GM21529 (cell line): ENCODE data around the gene APOLD1.
A peak's percentile ranks its signal among the peaks of the same experiment; 100 is the strongest.
"Not testable (repeated sequence)": the region's sequence is repeated elsewhere in the genome, so short reads cannot be mapped to it uniquely, and the experiment has no call there.

ENCODE experiments used
- ATAC-seq: cut with Tn5 transposase; IDR thresholded peaks from one replicate; pipeline ENCODE4 v1.9.1; 2021; ENCODE audit not compliant: unreplicated experiment

Gene APOLD1

GRCh38 chr12:12786351-12786705 lies 869 bp downstream of the APOLD1 start:
- no peak for ATAC-seq

DNA sequence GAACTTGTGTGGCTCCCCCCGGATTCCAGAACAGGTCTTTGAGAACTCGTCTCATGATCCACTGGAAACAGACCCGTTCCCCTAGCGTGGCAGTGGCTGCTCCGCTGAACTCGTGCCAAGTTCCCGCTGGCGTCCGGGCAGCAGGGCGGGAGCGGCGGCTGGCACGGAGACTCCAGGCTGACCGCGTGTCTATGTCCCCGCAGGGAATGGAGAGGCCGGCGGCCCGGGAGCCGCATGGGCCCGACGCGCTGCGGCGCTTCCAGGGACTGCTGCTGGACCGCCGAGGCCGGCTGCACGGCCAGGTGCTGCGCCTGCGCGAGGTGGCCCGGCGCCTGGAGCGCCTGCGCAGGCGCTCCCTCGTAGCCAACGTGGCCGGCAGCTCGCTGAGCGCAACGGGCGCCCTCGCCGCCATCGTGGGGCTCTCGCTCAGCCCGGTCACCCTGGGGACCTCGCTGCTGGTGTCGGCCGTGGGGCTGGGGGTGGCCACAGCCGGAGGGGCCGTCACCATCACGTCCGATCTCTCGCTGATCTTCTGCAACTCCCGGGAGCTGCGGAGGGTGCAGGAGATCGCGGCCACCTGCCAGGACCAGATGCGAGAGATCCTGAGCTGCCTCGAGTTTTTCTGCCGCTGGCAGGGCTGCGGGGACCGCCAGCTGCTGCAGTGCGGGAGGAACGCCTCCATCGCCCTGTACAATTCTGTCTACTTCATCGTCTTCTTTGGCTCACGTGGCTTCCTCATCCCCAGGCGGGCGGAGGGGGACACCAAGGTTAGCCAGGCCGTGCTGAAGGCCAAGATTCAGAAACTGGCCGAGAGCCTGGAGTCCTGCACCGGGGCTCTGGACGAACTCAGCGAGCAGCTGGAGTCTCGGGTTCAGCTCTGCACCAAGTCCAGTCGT lies 1.5 kb downstream of the APOLD1 start:
- peak; percentile 78 for ATAC-seq

- ATAC-seq = no peak
Observed at GRCh38 chr12:12788131-12788530, 2.7 kb downstream of the APOLD1 start.

GRCh38 chr12:12788675-12789368 lies 3.4 kb downstream of the APOLD1 start:
- peak; percentile 60 for ATAC-seq

GRCh38 chr12:12790956-12791355 lies 5.5 kb downstream of the APOLD1 start:
- ATAC-seq = no peak

- no peak for ATAC-seq
Observed at GRCh38 chr12:12791756-12792369, 6.4 kb downstream of the APOLD1 start.

- ATAC-seq = no peak
Observed at GRCh38 chr12:12792421-12792820, 7.0 kb downstream of the APOLD1 start.

GRCh38 chr12:12794686-12795085 lies 9.2 kb downstream of the APOLD1 start:
- no peak for ATAC-seq

DNA sequence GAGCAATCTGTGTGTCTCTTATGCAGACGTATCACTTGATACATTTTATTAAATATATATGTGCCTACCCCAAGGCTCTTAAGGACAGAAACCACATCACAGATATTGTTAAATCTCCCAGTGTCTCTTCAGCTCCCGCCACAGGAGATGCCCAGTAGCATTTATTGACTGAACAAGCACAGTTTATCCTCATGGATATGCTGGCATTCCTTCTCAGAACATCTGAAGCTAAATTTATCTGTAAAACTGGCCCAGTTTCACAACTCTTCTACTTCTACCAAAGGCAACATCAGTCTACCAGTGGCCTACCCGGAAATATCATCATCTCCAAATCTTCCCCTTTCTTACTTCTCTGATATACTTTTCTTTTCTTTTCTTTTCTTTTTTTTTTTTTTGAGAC lies 10.7 kb downstream of the APOLD1 start:
- no peak for ATAC-seq

DNA sequence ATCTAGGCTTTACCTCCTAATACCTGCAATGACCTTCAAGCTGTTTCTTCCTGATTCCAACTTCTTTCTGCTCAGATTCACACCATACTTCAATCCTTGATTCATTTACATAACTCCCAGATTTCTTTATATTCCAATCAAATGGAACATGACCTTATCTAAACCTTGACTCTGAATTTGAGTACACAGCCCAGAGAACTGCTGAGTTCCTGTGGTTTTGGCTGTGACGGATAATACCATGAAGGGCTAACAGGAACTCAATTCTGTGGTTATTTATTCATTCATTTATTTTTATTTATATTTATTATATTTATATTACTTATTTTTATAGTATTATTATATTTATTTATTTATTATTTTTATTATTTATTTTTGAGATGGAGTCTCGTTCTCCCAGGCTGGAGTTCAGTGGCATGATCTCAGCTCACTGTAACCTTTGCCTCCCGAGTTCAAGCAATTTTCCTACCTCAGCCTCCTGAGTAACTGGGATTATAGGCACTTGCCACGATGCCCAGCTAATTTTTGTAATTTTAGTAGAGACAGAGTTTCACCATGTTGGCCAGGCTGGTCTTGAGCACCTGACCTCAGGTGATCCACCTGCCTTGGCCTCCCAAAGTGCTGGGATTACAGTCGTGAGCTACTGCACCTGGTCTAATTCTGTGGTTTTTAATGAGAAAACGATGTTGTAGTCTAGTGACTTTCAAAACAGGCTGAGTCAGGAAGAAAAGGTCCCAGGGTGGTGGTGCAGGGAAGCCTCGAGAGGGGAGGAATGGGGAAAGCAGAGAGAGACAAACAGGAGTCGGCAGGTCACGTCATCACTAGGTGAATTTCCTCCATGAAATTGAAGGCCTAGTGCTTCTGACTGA lies 11.7 kb downstream of the APOLD1 start:
- ATAC-seq = no peak

GRCh38 chr12:12797794-12798152 lies 12.3 kb downstream of the APOLD1 start:
- ATAC-seq = no peak

GRCh38 chr12:12798480-12798879 lies 13.0 kb downstream of the APOLD1 start:
- no peak for ATAC-seq

GRCh38 chr12:12799163-12799920 lies 13.9 kb downstream of the APOLD1 start:
- no peak for ATAC-seq

- ATAC-seq = no peak
Observed at GRCh38 chr12:12800406-12801180, 15.1 kb downstream of the APOLD1 start.

- not testable (repeated sequence) for ATAC-seq
Observed at GRCh38 chr12:12801656-12802055, 16.2 kb downstream of the APOLD1 start.

- ATAC-seq = peak; percentile 87
Observed at GRCh38 chr12:12803186-12803585, 17.7 kb downstream of the APOLD1 start.

DNA sequence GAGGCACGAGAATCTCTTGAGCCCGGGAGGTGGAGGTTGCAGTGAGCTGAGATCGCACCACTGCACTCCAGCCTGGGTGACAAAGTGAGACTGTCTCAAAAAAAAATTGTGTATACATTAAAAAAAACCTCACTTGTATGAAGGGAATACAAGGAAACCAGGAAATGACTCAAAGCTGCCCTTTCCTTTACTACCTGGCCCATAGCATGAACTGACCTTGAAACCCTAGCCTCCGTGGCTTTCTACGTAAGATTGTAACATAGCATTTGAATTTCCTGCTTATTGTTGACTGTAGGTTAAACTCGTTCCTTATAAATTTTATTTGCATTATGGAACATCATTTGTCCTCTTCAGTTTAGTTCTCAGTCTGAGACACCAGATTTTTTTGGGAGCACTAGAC lies 18.6 kb downstream of the APOLD1 start:
- no peak for ATAC-seq

DNA sequence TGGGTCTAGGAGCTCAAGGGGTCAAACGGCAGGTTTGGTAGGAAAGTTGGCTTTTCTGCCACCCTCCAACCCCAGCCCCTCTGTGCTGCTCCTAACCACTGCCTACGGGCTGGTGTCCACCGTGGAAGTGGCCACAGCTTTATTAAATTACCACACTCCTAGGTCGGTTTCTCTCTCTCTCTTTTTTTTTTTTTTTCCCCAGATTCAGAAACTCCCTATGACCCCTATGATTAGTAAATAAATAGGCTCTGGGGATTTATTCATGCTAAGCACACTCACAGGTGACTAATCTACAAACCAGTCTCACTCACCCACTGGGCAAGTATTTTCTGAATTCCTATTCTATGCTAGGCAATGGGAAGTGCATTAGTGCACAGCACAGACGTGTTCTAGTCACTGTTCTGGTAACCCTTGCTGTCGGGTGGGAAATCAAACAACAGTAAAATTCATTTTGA lies 19.0 kb downstream of the APOLD1 start:
- ATAC-seq = no peak

- no peak for ATAC-seq
Observed at GRCh38 chr12:12806784-12807516, 21.5 kb downstream of the APOLD1 start.
